ENCODE results near the gene PRR22. TPM values are rescaled to one million over a fixed set of nuclear protein-coding genes. Genes with fewer than 3 reads are reported as not detected.

Gene PRR22
- total RNA-seq, 4 donors from 2014 or later, result 1.3 to 5.0 (median 2.1) TPM

- 17 to 23% methylated on average over 7 to 12 of the region's 30 CpGs for WGBS, 2 donors
- Histone ChIP-seq H3K36me3 (peaks cover 0 to 7% (median 0%) of the 10 kb centered on the region in 3 donors), H3K4me3 (no peak overlapping the region), H3K9me3 (no peaks in the 10 kb centered on the region), H3K27me3 (peaks cover 0 to 19% (median 0%) of the 10 kb centered on the region in 4 donors), H3K27ac (no peak overlapping the region), H3K4me1 (peaks cover 4 to 27% (median 5%) of the 10 kb centered on the region in 3 donors)
- no peak for DNase-seq
- no peak for TF ChIP-seq POLR2A (IDR thresholded peaks at IDR 0.05)
- no peak for TF ChIP-seq CTCF (IDR thresholded peaks at IDR 0.05)
- intact Hi-C loops (cut with DNase I), result no loop called here
Observed at GRCh38 chr19:5822181-5822844, 37.8 kb upstream of the PRR22 start.

GRCh38 chr19:5821521-5822180, 37.1 kb upstream of the PRR22 start:
- H3K4me1 ChIP-seq, result peaks cover 0 to 20% (median 0%) of the 10 kb centered on the region in 3 donors
- intact Hi-C loops (cut with DNase I), result no loop called here
- WGBS, 2 donors, result 45 to 50% methylated on average over 5 of the region's 8 CpGs

GRCh38 chr19:5820785-5821184, 36.2 kb upstream of the PRR22 start:
- intact Hi-C loops (cut with DNase I), result no loop called here
- Histone ChIP-seq H3K4me3 (no peak overlapping the region), H3K36me3 (peaks cover 0 to 7% (median 0%) of the 10 kb centered on the region in 3 donors), H3K27ac (no peak overlapping the region), H3K4me1 (peaks cover 0 to 15% (median 0%) of the 10 kb centered on the region in 3 donors), H3K27me3 (peaks cover 0 to 19% (median 0%) of the 10 kb centered on the region in 4 donors), H3K9me3 (no peaks in the 10 kb centered on the region)
- WGBS, 2 donors, result 39 to 46% methylated on average over 6 of the region's 6 CpGs
- TF ChIP-seq POLR2A (IDR thresholded peaks at IDR 0.05) (no peak), CTCF (IDR thresholded peaks at IDR 0.05) (no peak)
- no peak for DNase-seq

More at GRCh38 chr19:5821521-5822180, 37.1 kb upstream of the PRR22 start:
- Histone ChIP-seq H3K9me3 (no peaks in the 10 kb centered on the region), H3K27me3 (peaks cover 0 to 19% (median 0%) of the 10 kb centered on the region in 4 donors), H3K4me3 (no peak overlapping the region), H3K36me3 (peaks cover 0 to 7% (median 0%) of the 10 kb centered on the region in 3 donors), H3K27ac (no peak overlapping the region)
- DNase-seq, result no peak
- TF ChIP-seq CTCF (IDR thresholded peaks at IDR 0.05), result no peak
- no peak for TF ChIP-seq POLR2A (IDR thresholded peaks at IDR 0.05)

GRCh38 chr19:5818594-5818993, 34.0 kb upstream of the PRR22 start:
- Histone ChIP-seq H3K27ac (no peak overlapping the region), H3K36me3 (no peaks in the 10 kb centered on the region), H3K4me1 (peaks cover 0 to 15% (median 3%) of the 10 kb centered on the region in 3 donors), H3K4me3 (no peak overlapping the region), H3K9me3 (no peaks in the 10 kb centered on the region), H3K27me3 (peaks cover 0 to 28% (median 0%) of the 10 kb centered on the region in 4 donors)
- TF ChIP-seq CTCF (IDR thresholded peaks at IDR 0.05) (no peak), POLR2A (IDR thresholded peaks at IDR 0.05) (no peak)
- no peak for DNase-seq
- intact Hi-C loops (cut with DNase I), result no loop called here
- WGBS, 2 donors, result 70 to 80% methylated on average over 1 to 4 of the region's 10 CpGs

GRCh38 chr19:5817218-5817617, 32.7 kb upstream of the PRR22 start:
- no peak overlapping the region for H3K4me3 ChIP-seq
- H3K27ac ChIP-seq, result no peak overlapping the region
- DNase-seq, result no peak
- intact Hi-C loops (cut with DNase I), result no loop called here
- H3K9me3 ChIP-seq, result no peaks in the 10 kb centered on the region
- H3K4me1 ChIP-seq, result peaks cover 0 to 12% (median 3%) of the 10 kb centered on the region in 3 donors
- no peak for TF ChIP-seq CTCF (IDR thresholded peaks at IDR 0.05)
- no peak for TF ChIP-seq POLR2A (IDR thresholded peaks at IDR 0.05)
- peaks cover 0 to 21% (median 0%) of the 10 kb centered on the region in 4 donors for H3K27me3 ChIP-seq
- no peaks in the 10 kb centered on the region for H3K36me3 ChIP-seq
- 87 to 91% methylated on average over 2 of the region's 2 CpGs for WGBS, 2 donors
